GM23338 (cell line): ENCODE data around the gene TTLL9. TPM values are rescaled to one million over a fixed set of nuclear protein-coding genes. Genes with fewer than 3 reads are reported as not detected.

Experiments used
- ATAC-seq: fragments of 200-7000 bp; cut with Tn5 transposase; 3 replicates; pipeline ENCODE4 v1.9.1; 2020
- DNase-seq: peaks from one replicate; pipeline ENCODE4 v3.0.0-alpha.2; 2015; ENCODE audit warnings: low spot score
- H2AFZ ChIP-seq: fragments of 200-600 bp; sonication (generic); 2 replicates; pipeline ENCODE4 v1.8.0; 2016; ENCODE audit warnings: antibody characterized with exemption, mild to moderate bottlenecking, moderate library complexity
- H3F3A ChIP-seq: fragments of 200-600 bp; sonication (generic); replicated peaks from 2 replicates; pipeline ENCODE4 v1.8.0; 2017; ENCODE audit warnings: antibody characterized with exemption, mixed run types, low read depth
- H3K27ac ChIP-seq: fragments of 200-600 bp; sonication (generic); 2 replicates; pipeline ENCODE4 v1.6.1; 2016; ENCODE audit warnings: low read depth
- H3K27me3 ChIP-seq: fragments of 200-600 bp; sonication (generic); 2 replicates; pipeline ENCODE4 v1.8.0; 2016; ENCODE audit warnings: mild to moderate bottlenecking, mixed run types, moderate library complexity; ENCODE audit not compliant: insufficient read depth
- H3K36me3 ChIP-seq: fragments of 200-600 bp; sonication (generic); 2 replicates; pipeline ENCODE4 v1.8.0; 2016; ENCODE audit warnings: mild to moderate bottlenecking; ENCODE audit not compliant: insufficient read depth
- H3K4me1 ChIP-seq: fragments of 200-600 bp; sonication (generic); 2 replicates; pipeline ENCODE4 v1.8.0; 2016; ENCODE audit warnings: mild to moderate bottlenecking, moderate library complexity; ENCODE audit not compliant: insufficient read depth
- H3K4me2 ChIP-seq: fragments of 200-600 bp; sonication (generic); 2 replicates; pipeline ENCODE4 v1.7.1; 2017; ENCODE audit warnings: mixed run types
- H3K4me3 ChIP-seq: fragments of 200-600 bp; sonication (generic); 2 replicates; pipeline ENCODE4 v1.6.1; 2016; ENCODE audit warnings: mixed run types
- H3K79me2 ChIP-seq: fragments of 200-600 bp; sonication (generic); replicated peaks from 2 replicates; pipeline ENCODE4 v1.8.0; 2017; ENCODE audit warnings: mild to moderate bottlenecking; ENCODE audit not compliant: insufficient read depth
- H3K9me2 ChIP-seq: fragments of 200-600 bp; sonication (generic); 2 replicates; pipeline ENCODE4 v1.8.0; 2017; ENCODE audit not compliant: insufficient read depth
- H4K20me1 ChIP-seq: fragments of 200-600 bp; sonication (generic); replicated peaks from 2 replicates; pipeline ENCODE4 v1.8.0; 2017; ENCODE audit warnings: mild to moderate bottlenecking; ENCODE audit not compliant: insufficient read depth
- H3K27ac Mint-ChIP-seq: 2 replicates; pipeline ENCODE4 v1.8.0; 2020; ENCODE audit warnings: inconsistent platforms, mild to moderate bottlenecking, moderate library complexity, mixed read lengths
- H3K27me3 Mint-ChIP-seq: 3 replicates; pipeline ENCODE4 v1.8.0; 2022; ENCODE audit warnings: low read depth, mild to moderate bottlenecking, moderate library complexity, mixed read lengths, inconsistent platforms; ENCODE audit not compliant: insufficient read depth, poor library complexity
- H3K36me3 Mint-ChIP-seq: 3 replicates; pipeline ENCODE4 v1.8.0; 2021; ENCODE audit warnings: low read depth, mild to moderate bottlenecking, inconsistent platforms, moderate library complexity, mixed read lengths
- H3K4me1 Mint-ChIP-seq: 3 replicates; pipeline ENCODE4 v1.8.0; 2020; ENCODE audit warnings: mild to moderate bottlenecking, inconsistent platforms, mixed read lengths
- H3K4me3 Mint-ChIP-seq: 3 replicates; pipeline ENCODE4 v1.8.0; 2021; ENCODE audit warnings: moderate library complexity, mild to moderate bottlenecking, inconsistent platforms, mixed read lengths
- H3K9me3 Mint-ChIP-seq: 3 replicates; pipeline ENCODE4 v1.8.0; 2020; ENCODE audit warnings: moderate library complexity, mild to moderate bottlenecking, inconsistent platforms, mixed read lengths
- CREB1 ChIP-seq: fragments of 250-450 bp; sonication (Bioruptor Pico); IDR thresholded peaks from 2 replicates; pipeline ENCODE4 v1.5.0; 2020; ENCODE audit warnings: low read depth, mild to moderate bottlenecking, moderate library complexity
- EZH2 ChIP-seq: fragments of 200-600 bp; sonication (generic); IDR thresholded peaks from one replicate; pipeline ENCODE4 v1.8.0; 2017; ENCODE audit warnings: antibody characterized with exemption, mild to moderate bottlenecking, low read depth; ENCODE audit not compliant: unreplicated experiment
- JUNB ChIP-seq: IDR thresholded peaks from one replicate; pipeline ENCODE4 v1.6.1; 2016; ENCODE audit warnings: antibody characterized with exemption; ENCODE audit not compliant: unreplicated experiment
- POLR2AphosphoS5 ChIP-seq: IDR thresholded peaks from 2 replicates; pipeline ENCODE4 v1.6.1; 2016; ENCODE audit warnings: antibody characterized with exemption, low read depth
- ZNF331 ChIP-seq: fragments of 250-450 bp; sonication (Bioruptor Pico); IDR thresholded peaks from 2 replicates; pipeline ENCODE4 v1.5.0; 2020; ENCODE audit warnings: low read depth, mild to moderate bottlenecking, moderate library complexity
- polyA plus RNA-seq: library from polyadenylated mRNA; unstranded; fragments of >200 nt; fragmentation: Nextera tagmentation; extraction: Ambion mirVana; gene quantifications from 2 replicates; pipeline ENCODE4 v1.2.1, GENCODE V29; 2016
- total RNA-seq: library from RNA; depleted of rRNA; stranded (reverse); fragments of >200 nt; shearing (Covaris generic); gene quantifications from 2 replicates; pipeline ENCODE4 v1.2.3, GENCODE V29; 2014
- TF ChIP-seq, protein P1 (sequence below): IDR thresholded peaks from one replicate; pipeline ENCODE4 v1.6.1; 2018; ENCODE audit warnings: antibody characterized with exemption; ENCODE audit not compliant: unreplicated experiment

TTLL9 gene
- total and polyA plus RNA-seq, 2 experiments from 2014 or later: not detected

- DNase-seq: peak; percentile 51
- H3K27ac Mint-ChIP-seq: no peak overlapping the region
- H3K9me3 Mint-ChIP-seq: peaks cover 22% of the 10 kb centered on the region; the same call in 2 of the 3 replicates
These were observed 109.4 kb downstream of the TTLL9 start for GRCh38 chr20:31979713-31980426.

GRCh38 chr20:31981784-31982183, 111.3 kb downstream of the TTLL9 start:
- Mint-ChIP-seq H3K27me3 (peaks cover 3% of the 10 kb centered on the region), H3K4me1 (peaks cover 2% of the 10 kb centered on the region), H3K27ac (no peak overlapping the region; the same call in 1 of the 2 replicates), H3K4me3 (no peak overlapping the region), H3K36me3 (peaks cover 1% of the 10 kb centered on the region; the same call in 1 of the 3 replicates), H3K9me3 (peaks cover 17% of the 10 kb centered on the region; the same call in 2 of the 3 replicates)
- H3K27ac ChIP-seq: no peak overlapping the region
- peaks cover 2% of the 10 kb centered on the region; the same call in 1 of the 2 replicates for H3K4me1 ChIP-seq
- no peaks in the 10 kb centered on the region for H3K27me3 ChIP-seq
- H4K20me1 ChIP-seq: peaks cover 10% of the 10 kb centered on the region
- no peaks in the 10 kb centered on the region for H3K79me2 ChIP-seq
- ATAC-seq (no peak), DNase-seq (no peak)
- H3K4me3 ChIP-seq: no peak overlapping the region
- no peak for TF ChIP-seq CREB1 (CRISPR knock-in tag)
- no peak overlapping the region for H3K4me2 ChIP-seq
- H3K36me3 ChIP-seq: no peaks in the 10 kb centered on the region
- no peak overlapping the region for H2AFZ ChIP-seq
- peaks cover 3% of the 10 kb centered on the region; the same call in 1 of the 2 replicates for H3F3A ChIP-seq
- no peaks in the 10 kb centered on the region for H3K9me2 ChIP-seq

More at GRCh38 chr20:31979713-31980426, 109.4 kb downstream of the TTLL9 start:
- ATAC-seq: no peak
- no peaks in the 10 kb centered on the region for H3K79me2 ChIP-seq
- peaks cover 10% of the 10 kb centered on the region for H4K20me1 ChIP-seq
- TF ChIP-seq ZNF331 (CRISPR knock-in tag): no peak
- TF ChIP-seq POLR2AphosphoS5: no peak
- no peak for TF ChIP-seq JUNB
- TF ChIP-seq EZH2: no peak
- TF ChIP-seq, protein P1, sequence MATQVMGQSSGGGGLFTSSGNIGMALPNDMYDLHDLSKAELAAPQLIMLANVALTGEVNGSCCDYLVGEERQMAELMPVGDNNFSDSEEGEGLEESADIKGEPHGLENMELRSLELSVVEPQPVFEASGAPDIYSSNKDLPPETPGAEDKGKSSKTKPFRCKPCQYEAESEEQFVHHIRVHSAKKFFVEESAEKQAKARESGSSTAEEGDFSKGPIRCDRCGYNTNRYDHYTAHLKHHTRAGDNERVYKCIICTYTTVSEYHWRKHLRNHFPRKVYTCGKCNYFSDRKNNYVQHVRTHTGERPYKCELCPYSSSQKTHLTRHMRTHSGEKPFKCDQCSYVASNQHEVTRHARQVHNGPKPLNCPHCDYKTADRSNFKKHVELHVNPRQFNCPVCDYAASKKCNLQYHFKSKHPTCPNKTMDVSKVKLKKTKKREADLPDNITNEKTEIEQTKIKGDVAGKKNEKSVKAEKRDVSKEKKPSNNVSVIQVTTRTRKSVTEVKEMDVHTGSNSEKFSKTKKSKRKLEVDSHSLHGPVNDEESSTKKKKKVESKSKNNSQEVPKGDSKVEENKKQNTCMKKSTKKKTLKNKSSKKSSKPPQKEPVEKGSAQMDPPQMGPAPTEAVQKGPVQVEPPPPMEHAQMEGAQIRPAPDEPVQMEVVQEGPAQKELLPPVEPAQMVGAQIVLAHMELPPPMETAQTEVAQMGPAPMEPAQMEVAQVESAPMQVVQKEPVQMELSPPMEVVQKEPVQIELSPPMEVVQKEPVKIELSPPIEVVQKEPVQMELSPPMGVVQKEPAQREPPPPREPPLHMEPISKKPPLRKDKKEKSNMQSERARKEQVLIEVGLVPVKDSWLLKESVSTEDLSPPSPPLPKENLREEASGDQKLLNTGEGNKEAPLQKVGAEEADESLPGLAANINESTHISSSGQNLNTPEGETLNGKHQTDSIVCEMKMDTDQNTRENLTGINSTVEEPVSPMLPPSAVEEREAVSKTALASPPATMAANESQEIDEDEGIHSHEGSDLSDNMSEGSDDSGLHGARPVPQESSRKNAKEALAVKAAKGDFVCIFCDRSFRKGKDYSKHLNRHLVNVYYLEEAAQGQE: no peak
- peaks cover 7% of the 10 kb centered on the region for H3F3A ChIP-seq
- Mint-ChIP-seq H3K4me1 (peaks cover 11% of the 10 kb centered on the region), H3K36me3 (peaks cover 3% of the 10 kb centered on the region; the same call in 1 of the 3 replicates), H3K4me3 (no peak overlapping the region), H3K27me3 (peaks cover 3% of the 10 kb centered on the region)
- peaks cover 11% of the 10 kb centered on the region for H3K4me1 ChIP-seq
- no peak overlapping the region for H2AFZ ChIP-seq
- no peaks in the 10 kb centered on the region for H3K27me3 ChIP-seq
- no peaks in the 10 kb centered on the region for H3K36me3 ChIP-seq
- no peak overlapping the region for H3K27ac ChIP-seq
- no peaks in the 10 kb centered on the region for H3K9me2 ChIP-seq
- H3K4me2 ChIP-seq: no peak overlapping the region
- no peak overlapping the region for H3K4me3 ChIP-seq
